Measurements from ENCODE around the gene ADAT2. TPM values are rescaled to one million over a fixed set of nuclear protein-coding genes. Genes with fewer than 3 reads are reported as not detected.

The ADAT2 gene
- total and polyA plus RNA-seq, 2 of the 8 experiments (the other 6 are each of a cell fraction or from before 2014, with no cell fraction given), result 4.3 to 11.8 TPM

- ChIA-PET CTCF (ENCODE audit: partially characterized antibody) (interaction anchor here (0.9 kb wide), 1 partner anchor 50 kb away, joined by 3 read pairs; no protein-coding TSS in a partner anchor), POLR2A (ENCODE audit: partially characterized antibody) (no interaction called here)
- H3K79me2 ChIP-seq (ENCODE audit: control insufficient read depth in 1 of 2, insufficient read depth in 2 of 2, low read length in 2 of 2), result no peaks in the 10 kb centered on the region
- no peak overlapping the region for H3K4me3 ChIP-seq (ENCODE audit: extremely low read depth in 1 of 4, insufficient read depth in 2 of 4, low read depth in 3 of 4, low read length in 4 of 4)
- H3K9me3 ChIP-seq (ENCODE audit: insufficient read depth in 2 of 2, low read depth in 1 of 2, low read length in 1 of 2), result no peaks in the 10 kb centered on the region
- 92% methylated on average over 5 of the region's 5 CpGs; no CpG with 5 or more reads in 1 of the 2 experiments for WGBS, 2 experiments (ENCODE audit: extremely low coverage in 1 of 2, insufficient coverage in 1 of 2, insufficient read length in 1 of 2, insufficient replicate concordance in 2 of 2, low coverage in 1 of 2, low lambda C conversion rate in 2 of 2, missing lambda C conversion rate in 1 of 2)
- FAIRE-seq (no peak), DNase-seq (ENCODE audit: low read depth in 1 of 2, low spot score in 2 of 2) (no peak)
- no peak overlapping the region for H2BK5ac ChIP-seq (ENCODE audit: low read depth, low read length)
- H4K5ac ChIP-seq (ENCODE audit: insufficient read length, low read depth, low read length), result no peak overlapping the region
- no peak overlapping the region for H2AFZ ChIP-seq (ENCODE audit: low read length)
- H3K4me1 ChIP-seq (replicated peaks in 1 of 4; ENCODE audit: control insufficient read depth in 3 of 4, insufficient read depth in 4 of 4, low read length in 3 of 4), result no peaks in the 10 kb centered on the region
- no peaks in the 10 kb centered on the region for H3K36me3 ChIP-seq (ENCODE audit: control insufficient read depth in 2 of 4, insufficient read depth in 4 of 4, low read length in 3 of 4)
- H4K91ac ChIP-seq (replicated peaks; ENCODE audit: insufficient read length, low read length), result no peak overlapping the region
- no peak overlapping the region for H3K27ac ChIP-seq (ENCODE audit: low read depth, low read length)
- H3K4ac ChIP-seq (replicated peaks; ENCODE audit: insufficient read length, low read depth, low read length), result no peak overlapping the region
- H3K9ac ChIP-seq (replicated peaks in 1 of 4; ENCODE audit: extremely low read depth in 1 of 4, low read depth in 3 of 4, low read length in 3 of 4), result no peak overlapping the region
- no peaks in the 10 kb centered on the region for H4K20me1 ChIP-seq (replicated peaks in 1 of 2; ENCODE audit: control insufficient read depth in 1 of 2, insufficient read depth in 2 of 2, low read length in 2 of 2)
- H3K56ac ChIP-seq (replicated peaks; ENCODE audit: insufficient read length, low read depth, low read length), result no peak overlapping the region
- H4K8ac ChIP-seq (ENCODE audit: extremely low read depth, insufficient read depth, low read length), result no peak overlapping the region
- no peaks in the 10 kb centered on the region for H3K79me1 ChIP-seq (ENCODE audit: low read depth, low read length)
- no peak overlapping the region for H2BK12ac ChIP-seq (ENCODE audit: low read depth, low read length)
- H3K27me3 ChIP-seq (replicated peaks in 1 of 4; ENCODE audit: control insufficient read depth in 3 of 4, extremely low read depth in 1 of 4, insufficient read depth in 3 of 4, low read length in 3 of 4), result no peaks in the 10 kb centered on the region
- H3K23me2 ChIP-seq (ENCODE audit: low read depth, low read length), result peaks cover 3% of the 10 kb centered on the region; the same call in 1 of the 2 replicates
- no peak overlapping the region for H3K18ac ChIP-seq (ENCODE audit: extremely low read depth, low read length)
- H2BK120ac ChIP-seq (replicated peaks; ENCODE audit: low read depth, low read length), result no peak overlapping the region
- H2BK15ac ChIP-seq (ENCODE audit: low read length), result no peak overlapping the region
- no peak overlapping the region for H3K14ac ChIP-seq (ENCODE audit: insufficient read length)
- no peak for TF ChIP-seq CHD2 (IDR thresholded peaks at IDR 0.05; ENCODE audit: low read length)
- TF ChIP-seq BRCA1 (IDR thresholded peaks at IDR 0.05; ENCODE audit: low read depth, low read length), result no peak
- no peak overlapping the region for H2BK20ac ChIP-seq (ENCODE audit: low read length)
- no peak overlapping the region for H2AK5ac ChIP-seq (ENCODE audit: low read depth, low read length)
- H3K4me2 ChIP-seq (ENCODE audit: insufficient read depth in 1 of 2, low read depth in 2 of 2, low read length in 2 of 2), result no peak overlapping the region
- no peak overlapping the region for H3K23ac ChIP-seq (ENCODE audit: insufficient read length)
Observed at GRCh38 chr6:143375022-143375585, 75.4 kb downstream of the ADAT2 start.
